Suppressor macrophage treated with lipopolysaccharide for 1 hour (primary cell): Measurements from ENCODE around the gene HOXA5.

ENCODE experiments used
- DNase-seq, 3 donors: peaks; one replicate each; pipeline ENCODE4 v3.0.0-alpha.2; 2020 to 2022

Gene HOXA5

DNA sequence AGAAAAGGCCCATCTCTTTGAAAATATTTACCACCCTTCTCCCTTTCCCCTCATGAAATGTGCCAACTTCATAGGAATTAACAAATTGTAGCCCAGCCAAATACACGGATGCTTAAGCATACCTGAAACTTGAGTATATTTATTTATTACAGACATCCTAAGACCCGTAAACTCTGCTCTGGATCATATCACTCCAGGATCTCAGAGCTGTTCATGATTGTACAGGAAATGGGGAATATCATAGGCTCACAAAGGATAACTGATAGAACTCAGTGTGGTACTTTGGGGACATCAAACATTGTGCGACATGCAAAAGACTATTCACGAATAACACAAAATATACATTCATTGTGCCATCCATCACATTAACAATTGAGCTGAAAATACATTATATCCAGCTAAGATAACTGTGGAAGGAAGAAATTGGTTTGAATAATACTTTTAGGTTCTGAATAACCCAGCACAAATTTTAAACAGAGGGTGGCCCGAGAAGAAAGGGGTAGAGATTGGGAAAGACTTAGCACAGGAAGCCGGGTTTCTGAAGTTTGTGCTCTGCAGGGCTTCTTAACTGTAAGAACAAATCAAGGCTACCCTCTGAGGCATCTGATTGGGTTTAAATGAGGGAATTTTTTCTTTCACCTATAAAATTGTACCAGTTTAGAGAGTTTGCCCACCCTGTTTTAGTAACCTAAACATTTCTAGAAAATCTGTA is 50.1 kb downstream of the HOXA5 start:
- no peak for DNase-seq

DNA sequence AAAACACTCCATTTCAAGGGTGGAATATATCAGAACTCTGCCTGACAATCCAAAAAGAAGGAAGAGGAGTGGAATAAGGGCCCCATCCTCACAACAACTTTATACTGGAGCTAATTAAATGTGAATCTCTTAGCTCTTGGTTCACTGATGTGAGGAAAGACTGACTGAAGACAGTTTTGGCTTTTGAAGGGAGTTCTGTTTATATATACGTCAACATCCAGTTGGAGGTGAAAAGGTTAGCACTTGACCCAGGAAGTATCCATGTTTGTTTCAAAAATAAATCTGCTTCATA is 50.7 kb downstream of the HOXA5 start:
- DNase-seq: no peak

GRCh38 chr7:27091941-27092818 is 51.3 kb downstream of the HOXA5 start:
- no peak for DNase-seq

DNA sequence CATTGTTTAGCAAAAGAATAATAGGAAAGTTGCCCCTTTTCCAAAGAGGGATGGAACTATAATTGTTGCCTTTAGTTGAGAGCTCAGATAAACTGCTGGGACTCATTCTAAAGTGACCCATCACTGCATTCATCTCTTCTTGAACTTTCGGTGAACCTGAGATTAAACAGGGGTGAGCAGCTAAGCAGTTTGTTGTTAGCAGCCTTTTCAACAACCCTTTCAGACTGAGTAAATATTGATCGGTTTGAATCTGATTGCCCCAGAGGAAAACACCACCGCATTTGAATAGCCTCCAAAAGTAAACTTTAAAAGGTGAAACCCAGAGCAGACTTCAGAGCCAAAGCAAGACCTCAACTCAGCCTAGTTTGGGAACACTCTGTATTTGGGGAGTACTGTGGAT is 52.4 kb downstream of the HOXA5 start:
- no peak for DNase-seq
